ENCODE measurements around the gene NFIX. TPM values are rescaled to one million over a fixed set of nuclear protein-coding genes. Genes with fewer than 3 reads are reported as not detected.

The NFIX gene
- total RNA-seq, 2 experiments from 2014 or later: 6.2 to 6.4 TPM

DNA sequence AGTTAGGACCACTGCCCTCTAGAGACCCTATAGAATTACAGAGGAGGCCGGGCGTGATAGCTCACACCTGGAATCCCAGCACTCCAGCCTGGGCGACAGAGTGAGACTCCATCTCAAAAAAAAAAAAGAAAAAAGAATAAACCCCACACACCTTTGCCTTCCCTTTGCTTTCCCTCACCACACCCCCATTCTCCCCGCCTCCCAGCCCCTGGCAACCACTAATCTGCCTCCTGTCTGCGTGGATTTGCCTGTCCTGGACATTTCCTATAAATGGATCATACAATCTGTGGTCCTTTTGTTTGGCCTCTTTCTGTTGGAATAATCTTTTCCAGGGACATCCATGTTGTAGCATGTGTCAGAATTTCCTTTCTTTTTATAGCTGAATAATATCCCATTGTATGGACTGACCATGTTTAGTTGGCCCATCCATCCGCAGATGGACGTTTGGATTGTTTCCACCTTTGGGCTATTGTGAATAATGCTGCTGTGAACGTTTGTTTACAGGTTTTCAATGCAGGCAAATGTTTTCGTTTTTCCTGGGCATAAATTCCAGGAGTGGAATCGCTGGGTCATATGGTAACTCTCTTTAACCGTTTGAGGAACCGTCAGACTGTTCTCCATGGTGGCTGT lies 138.1 kb downstream of the NFIX start:
- intact Hi-C loops (cut with micrococcal nuclease): no loop called here
- peak overlapping the region; percentile 79 for H3K27ac Mint-ChIP-seq
- CTCF ChIA-PET: interaction anchor here (1.4 kb wide), 1 partner anchor 29 kb away, joined by 4 read pairs; no protein-coding TSS in a partner anchor

DNA sequence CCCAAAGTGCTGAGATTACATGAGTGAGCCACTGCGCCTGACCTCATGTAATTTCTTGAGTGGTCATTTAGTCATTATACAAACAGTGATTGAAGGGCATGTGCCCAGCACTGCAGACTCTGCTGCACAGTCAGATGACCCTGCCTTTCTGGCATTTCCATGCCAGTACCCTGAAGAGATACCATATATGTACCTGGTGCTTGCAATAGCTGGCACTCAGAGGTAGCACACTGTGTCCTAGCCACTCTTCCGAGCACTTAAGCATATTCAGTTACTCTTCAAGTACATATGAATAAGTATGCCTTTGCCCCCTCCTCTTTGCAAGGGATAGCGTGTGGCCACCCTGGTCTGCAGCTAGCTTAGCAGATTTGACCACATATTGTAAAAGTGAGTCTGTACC lies 139.4 kb downstream of the NFIX start:
- H3K27me3 Mint-ChIP-seq (ENCODE audit: low read depth): no peaks in the 10 kb centered on the region
- peaks cover 8% of the 10 kb centered on the region for H3K36me3 Mint-ChIP-seq (ENCODE audit: low read depth)
- no peaks in the 10 kb centered on the region for H3K9me3 Mint-ChIP-seq
- CTCF ChIA-PET: interaction anchor here (0.7 kb wide), 1 partner anchor 104 kb away, joined by 3 read pairs; no protein-coding TSS in a partner anchor
- no peak overlapping the region for H3K4me3 Mint-ChIP-seq
- no peak for DNase-seq
- H3K4me1 Mint-ChIP-seq (ENCODE audit: low read depth): peaks cover 31% of the 10 kb centered on the region
- H3K27ac Mint-ChIP-seq: no peak overlapping the region
- intact Hi-C loops (cut with micrococcal nuclease): no loop called here

More for the DNA sequence above, 138.1 kb downstream of the NFIX start:
- DNase-seq: no peak
- Mint-ChIP-seq H3K36me3 (ENCODE audit: low read depth) (peaks cover 8% of the 10 kb centered on the region), H3K4me1 (ENCODE audit: low read depth) (peaks cover 34% of the 10 kb centered on the region), H3K4me3 (no peak overlapping the region), H3K27me3 (ENCODE audit: low read depth) (no peaks in the 10 kb centered on the region), H3K9me3 (no peaks in the 10 kb centered on the region)

DNA sequence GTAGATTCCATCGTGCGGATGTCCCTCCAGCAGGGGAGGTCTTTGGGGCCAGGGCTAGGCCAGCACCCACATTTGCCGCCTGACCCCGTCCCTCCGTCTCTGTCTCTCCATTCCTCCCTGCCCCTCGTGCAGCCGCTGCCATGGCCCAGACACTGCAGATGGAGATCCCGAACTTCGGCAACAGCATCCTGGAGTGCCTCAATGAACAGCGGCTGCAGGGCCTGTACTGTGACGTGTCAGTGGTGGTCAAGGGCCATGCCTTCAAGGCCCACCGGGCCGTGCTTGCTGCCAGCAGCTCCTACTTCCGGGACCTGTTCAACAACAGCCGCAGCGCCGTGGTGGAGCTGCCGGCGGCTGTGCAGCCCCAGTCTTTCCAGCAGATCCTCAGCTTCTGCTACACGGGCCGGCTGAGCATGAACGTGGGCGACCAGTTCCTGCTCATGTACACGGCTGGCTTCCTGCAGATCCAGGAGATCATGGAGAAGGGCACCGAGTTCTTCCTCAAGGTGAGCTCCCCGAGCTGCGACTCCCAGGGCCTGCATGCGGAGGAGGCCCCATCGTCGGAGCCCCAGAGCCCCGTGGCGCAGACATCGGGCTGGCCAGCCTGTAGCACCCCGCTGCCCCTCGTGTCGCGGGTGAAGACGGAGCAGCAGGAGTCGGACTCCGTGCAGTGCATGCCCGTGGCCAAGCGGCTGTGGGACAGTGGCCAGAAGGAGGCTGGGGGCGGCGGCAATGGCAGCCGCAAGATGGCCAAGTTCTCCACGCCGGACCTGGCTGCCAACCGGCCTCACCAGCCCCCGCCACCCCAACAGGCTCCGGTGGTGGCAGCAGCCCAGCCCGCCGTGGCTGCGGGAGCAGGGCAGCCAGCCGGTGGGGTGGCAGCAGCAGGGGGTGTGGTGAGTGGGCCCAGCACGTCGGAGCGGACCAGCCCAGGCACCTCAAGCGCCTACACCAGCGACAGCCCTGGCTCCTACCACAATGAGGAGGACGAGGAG lies 140.1 kb downstream of the NFIX start:
- H3K27me3 Mint-ChIP-seq (ENCODE audit: low read depth): no peaks in the 10 kb centered on the region
- H3K4me1 Mint-ChIP-seq (ENCODE audit: low read depth): peaks cover 31% of the 10 kb centered on the region
- no peaks in the 10 kb centered on the region for H3K9me3 Mint-ChIP-seq
- intact Hi-C loops (cut with micrococcal nuclease): no loop called here
- no peak overlapping the region for H3K27ac Mint-ChIP-seq
- peaks cover 8% of the 10 kb centered on the region for H3K36me3 Mint-ChIP-seq (ENCODE audit: low read depth)
- H3K4me3 Mint-ChIP-seq: no peak overlapping the region
- CTCF ChIA-PET: interaction anchor here (0.5 to 0.7 kb wide), 2 partner anchors 104 to 198 kb away, joined by 3 to 4 read pairs; no protein-coding TSS in a partner anchor
- DNase-seq: no peak

DNA sequence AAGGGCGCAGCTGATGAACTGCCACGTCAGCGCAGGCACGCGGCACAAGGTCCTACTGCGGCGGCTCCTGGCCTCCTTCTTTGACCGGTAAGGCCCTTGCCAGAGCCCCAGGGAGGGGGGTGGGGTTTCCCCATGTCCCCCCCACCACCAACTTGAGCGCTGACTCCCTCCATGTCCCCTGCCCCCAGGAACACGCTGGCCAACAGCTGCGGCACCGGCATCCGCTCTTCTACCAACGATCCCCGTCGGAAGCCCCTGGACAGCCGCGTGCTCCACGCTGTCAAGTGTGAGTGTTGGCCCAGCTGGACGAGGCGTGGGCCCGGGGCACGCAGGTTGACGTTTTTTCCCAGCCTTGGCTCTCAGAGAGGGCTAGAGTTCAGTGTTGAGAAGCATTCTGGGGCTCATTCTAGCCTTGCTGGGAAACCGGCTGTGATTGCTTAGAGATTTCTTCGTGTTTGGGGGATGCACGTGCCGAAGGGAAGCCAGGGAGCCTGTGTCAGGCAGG lies 142.1 kb downstream of the NFIX start:
- Mint-ChIP-seq H3K4me3 (no peak overlapping the region), H3K27ac (no peak overlapping the region), H3K27me3 (ENCODE audit: low read depth) (no peaks in the 10 kb centered on the region), H3K36me3 (ENCODE audit: low read depth) (peaks cover 9% of the 10 kb centered on the region), H3K4me1 (ENCODE audit: low read depth) (peaks cover 15% of the 10 kb centered on the region), H3K9me3 (no peaks in the 10 kb centered on the region)
- no peak for DNase-seq
- CTCF ChIA-PET: interaction anchor here (0.6 kb wide), 1 partner anchor 160 kb away, joined by 5 read pairs; no protein-coding TSS in a partner anchor
- intact Hi-C loops (cut with micrococcal nuclease): no loop called here

DNA sequence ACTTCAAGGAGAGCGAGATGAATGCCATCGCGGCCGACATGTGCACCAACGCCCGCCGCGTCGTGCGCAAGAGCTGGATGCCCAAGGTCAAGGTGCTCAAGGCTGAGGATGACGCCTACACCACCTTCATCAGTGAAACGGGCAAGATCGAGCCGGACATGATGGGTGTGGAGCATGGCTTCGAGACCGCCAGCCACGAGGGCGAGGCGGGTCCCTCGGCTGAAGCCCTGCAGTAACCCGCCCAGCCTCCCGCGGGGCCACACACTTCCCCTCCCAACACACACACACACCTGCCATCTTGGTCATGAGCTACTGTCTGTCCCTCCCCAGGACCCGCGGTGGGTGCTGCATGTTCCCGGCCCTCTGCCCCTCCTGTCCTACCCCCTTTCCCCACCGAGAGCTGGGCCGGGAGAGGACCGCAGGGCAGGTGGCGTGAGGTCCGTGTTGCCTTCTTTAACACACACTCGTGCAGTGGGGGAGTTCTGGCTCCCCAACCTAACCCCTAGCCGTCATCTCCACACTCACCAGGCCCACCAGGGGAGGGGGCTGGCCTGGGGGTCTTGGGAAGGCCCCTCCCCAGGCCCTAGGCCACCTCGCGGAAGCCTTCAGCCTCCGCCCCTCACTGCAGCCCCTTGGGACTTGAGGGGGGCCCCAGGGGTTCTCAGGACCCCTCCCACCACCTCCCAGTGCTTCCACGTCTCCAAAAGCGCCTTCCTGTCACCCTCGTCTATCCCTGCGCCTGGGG lies 143.1 kb downstream of the NFIX start:
- no peak overlapping the region for H3K27ac Mint-ChIP-seq
- no peaks in the 10 kb centered on the region for H3K9me3 Mint-ChIP-seq
- peaks cover 9% of the 10 kb centered on the region for H3K36me3 Mint-ChIP-seq (ENCODE audit: low read depth)
- CTCF ChIA-PET: interaction anchor here (0.6 kb wide), 1 partner anchor 161 kb away, joined by 5 read pairs; no protein-coding TSS in a partner anchor
- intact Hi-C loops (cut with micrococcal nuclease): no loop called here
- H3K4me3 Mint-ChIP-seq: no peak overlapping the region
- H3K27me3 Mint-ChIP-seq (ENCODE audit: low read depth): no peaks in the 10 kb centered on the region
- H3K4me1 Mint-ChIP-seq (ENCODE audit: low read depth): peaks cover 5% of the 10 kb centered on the region
- no peak for DNase-seq

DNA sequence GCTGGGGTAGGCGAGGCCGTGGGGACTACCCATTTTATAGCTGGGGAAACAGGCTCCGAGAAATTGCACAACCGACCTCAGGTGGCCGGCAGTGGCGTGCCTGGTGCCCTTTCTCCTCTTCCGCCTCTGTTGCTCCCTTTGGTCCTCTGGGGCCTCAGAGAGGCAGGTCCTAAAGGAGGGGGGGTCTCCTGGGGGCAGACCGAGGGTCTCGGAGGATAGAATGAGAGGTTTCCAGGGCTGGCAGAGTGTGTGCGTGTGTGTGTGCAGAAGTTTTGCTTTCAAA lies 143.6 kb downstream of the NFIX start:
- Mint-ChIP-seq H3K4me3 (no peak overlapping the region), H3K9me3 (no peaks in the 10 kb centered on the region), H3K27me3 (ENCODE audit: low read depth) (no peaks in the 10 kb centered on the region), H3K36me3 (ENCODE audit: low read depth) (peaks cover 9% of the 10 kb centered on the region), H3K27ac (no peak overlapping the region), H3K4me1 (ENCODE audit: low read depth) (no peaks in the 10 kb centered on the region)
- CTCF ChIA-PET: no interaction called here
- intact Hi-C loops (cut with micrococcal nuclease): no loop called here
- DNase-seq: no peak

DNA sequence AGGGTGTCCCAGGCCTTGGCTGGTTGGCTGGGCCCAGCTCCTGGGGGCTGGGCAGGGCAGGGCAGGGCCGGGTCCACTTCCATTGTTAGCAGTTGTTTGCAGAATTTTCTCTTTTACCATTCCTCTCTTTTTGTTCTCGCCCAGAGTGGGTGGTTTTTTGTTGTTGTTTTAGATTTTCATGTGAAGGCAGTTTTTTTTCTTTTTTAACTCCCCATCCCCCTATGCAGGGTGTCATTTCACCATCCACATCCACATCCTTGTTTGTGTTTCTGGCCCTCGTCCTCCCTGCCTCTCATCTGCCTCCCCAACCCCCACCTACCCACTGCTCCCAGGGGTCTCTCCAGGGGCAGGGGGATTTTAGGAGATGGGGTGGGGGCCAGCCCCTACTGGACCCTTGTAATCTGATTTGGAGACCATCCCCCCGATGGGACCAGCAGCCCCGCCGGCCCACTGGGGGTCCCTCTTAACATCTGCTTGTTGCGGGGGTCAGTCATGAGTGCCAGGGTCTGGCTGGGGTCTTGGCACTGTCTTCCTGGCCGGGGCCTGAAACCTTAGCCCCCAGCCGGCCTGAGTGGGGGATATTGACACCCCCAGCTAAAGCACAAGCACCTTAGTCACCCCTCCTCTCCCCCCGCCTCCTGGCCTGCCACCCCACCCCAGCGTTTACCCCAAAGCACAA lies 144.5 kb downstream of the NFIX start:
- Mint-ChIP-seq H3K4me1 (ENCODE audit: low read depth) (no peaks in the 10 kb centered on the region), H3K9me3 (no peaks in the 10 kb centered on the region), H3K27me3 (ENCODE audit: low read depth) (no peaks in the 10 kb centered on the region), H3K36me3 (ENCODE audit: low read depth) (peaks cover 9% of the 10 kb centered on the region), H3K27ac (no peak overlapping the region), H3K4me3 (no peak overlapping the region)
- CTCF ChIA-PET: no interaction called here
- intact Hi-C loops (cut with micrococcal nuclease): no loop called here
- DNase-seq: no peak

DNA sequence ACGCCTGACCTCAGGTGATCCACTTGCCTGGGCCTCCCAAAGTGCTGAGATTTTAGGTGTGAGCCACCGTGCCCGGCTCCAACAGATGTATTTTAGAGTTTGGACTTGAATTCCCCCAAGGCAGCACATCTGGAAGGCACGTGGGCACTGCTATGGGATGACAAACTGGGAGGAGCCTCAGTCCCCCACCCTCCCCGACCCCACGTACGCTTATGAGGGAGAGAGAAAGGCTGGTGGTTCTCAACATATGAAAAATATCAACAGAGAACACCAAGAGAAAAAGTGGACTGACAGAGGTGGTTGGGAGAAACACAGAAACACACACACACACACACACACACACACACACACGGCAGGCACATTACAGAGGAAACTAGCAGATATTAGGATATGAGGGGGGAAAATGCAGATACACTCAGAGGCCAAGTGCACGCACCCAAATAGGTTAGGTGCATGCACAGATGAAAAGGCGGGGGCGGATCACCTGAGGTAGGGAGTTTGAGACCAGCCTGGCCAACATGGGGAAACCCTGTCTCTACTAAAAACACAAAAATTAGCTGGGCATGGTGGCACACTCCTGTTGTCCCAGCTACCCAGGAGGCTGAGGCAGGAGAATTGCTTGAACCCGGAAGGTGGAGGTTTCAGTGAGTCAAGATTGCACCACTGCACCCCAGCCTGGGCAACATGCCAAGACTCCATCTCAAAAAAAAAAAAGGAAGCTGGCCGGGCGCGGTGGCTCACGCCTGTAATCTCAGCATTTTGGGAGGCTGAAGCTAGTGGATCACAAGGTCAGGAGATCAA lies 151.7 kb downstream of the NFIX start:
- Mint-ChIP-seq H3K9me3 (no peaks in the 10 kb centered on the region), H3K36me3 (ENCODE audit: low read depth) (peaks cover 3% of the 10 kb centered on the region), H3K4me1 (ENCODE audit: low read depth) (peaks cover 16% of the 10 kb centered on the region), H3K27me3 (ENCODE audit: low read depth) (no peaks in the 10 kb centered on the region), H3K27ac (no peak overlapping the region), H3K4me3 (no peak overlapping the region)
- no peak for DNase-seq
- intact Hi-C loops (cut with micrococcal nuclease): no loop called here
- CTCF ChIA-PET: no interaction called here

Other genes with a start within 250 kb of the NFIX start
- gene BEST2, start 243.7 kb upstream of the NFIX start, total RNA-seq: not detected
- gene HOOK2, start 219.9 kb upstream of the NFIX start, total RNA-seq: 10 to 100 TPM; 14.0 to 14.9 TPM
- 100 to 1,000 TPM; 292 to 296 TPM for gene JUNB, start 204.0 kb upstream of the NFIX start, total RNA-seq
- gene PRDX2, start 193.7 kb upstream of the NFIX start, total RNA-seq: 100 to 1,000 TPM; 237 to 249 TPM
- gene THSD8, start 193.4 kb upstream of the NFIX start, total RNA-seq: 10 to 100 TPM; 41.4 to 43.2 TPM
- gene RNASEH2A, start 188.9 kb upstream of the NFIX start, total RNA-seq: 10 to 100 TPM; 54.8 to 55.6 TPM
- gene RTBDN, start 160.9 kb upstream of the NFIX start, total RNA-seq: not detected
- 1 to 10 TPM; 1.2 to 1.5 TPM for gene MAST1, start 157.0 kb upstream of the NFIX start, total RNA-seq
- 10 to 100 TPM; 30.9 to 31.6 TPM for gene DNASE2, start 114.0 kb upstream of the NFIX start, total RNA-seq
- gene KLF1, start 108.3 kb upstream of the NFIX start, total RNA-seq: under 1 TPM; 0.17 to 0.21 TPM
- 10 to 100 TPM; 36.3 to 38.3 TPM for gene GCDH, start 104.3 kb upstream of the NFIX start, total RNA-seq
- 1 to 10 TPM; 3.4 to 5.4 TPM for gene SYCE2, start 76.2 kb upstream of the NFIX start, total RNA-seq
- 10 to 100 TPM; 77.9 to 82.8 TPM for gene FARSA, start 61.8 kb upstream of the NFIX start, total RNA-seq
- gene CALR, start 56.9 kb upstream of the NFIX start, total RNA-seq: 100 to 1,000 TPM; 407 to 431 TPM
- 100 to 1,000 TPM; 219 to 223 TPM for gene RAD23A, start 49.6 kb upstream of the NFIX start, total RNA-seq
- gene GADD45GIP1, start 38.3 kb upstream of the NFIX start, total RNA-seq: 10 to 100 TPM; 27.4 to 28.6 TPM
- gene DAND5, start 25.9 kb upstream of the NFIX start, total RNA-seq: not detected
- 1 to 10 TPM; 1.8 to 2.2 TPM for gene LYL1, start 107.4 kb downstream of the NFIX start, total RNA-seq
- 10 to 100 TPM; 55.8 to 59.6 TPM for gene TRMT1, start 121.3 kb downstream of the NFIX start, total RNA-seq
- 10 to 100 TPM; 41.3 to 45.0 TPM for gene NACC1, start 122.8 kb downstream of the NFIX start, total RNA-seq
- gene STX10, start 154.9 kb downstream of the NFIX start, total RNA-seq: 10 to 100 TPM; 48.3 to 48.9 TPM
- gene IER2, start 154.9 kb downstream of the NFIX start, total RNA-seq: 100 to 1,000 TPM; 120 to 123 TPM